ENCODE results near the gene DBR1. TPM values are rescaled to one million over a fixed set of nuclear protein-coding genes. Genes with fewer than 3 reads are reported as not detected.
A peak's percentile ranks its signal among the peaks of the same experiment; 100 is the strongest.

The DBR1 gene, protein sequence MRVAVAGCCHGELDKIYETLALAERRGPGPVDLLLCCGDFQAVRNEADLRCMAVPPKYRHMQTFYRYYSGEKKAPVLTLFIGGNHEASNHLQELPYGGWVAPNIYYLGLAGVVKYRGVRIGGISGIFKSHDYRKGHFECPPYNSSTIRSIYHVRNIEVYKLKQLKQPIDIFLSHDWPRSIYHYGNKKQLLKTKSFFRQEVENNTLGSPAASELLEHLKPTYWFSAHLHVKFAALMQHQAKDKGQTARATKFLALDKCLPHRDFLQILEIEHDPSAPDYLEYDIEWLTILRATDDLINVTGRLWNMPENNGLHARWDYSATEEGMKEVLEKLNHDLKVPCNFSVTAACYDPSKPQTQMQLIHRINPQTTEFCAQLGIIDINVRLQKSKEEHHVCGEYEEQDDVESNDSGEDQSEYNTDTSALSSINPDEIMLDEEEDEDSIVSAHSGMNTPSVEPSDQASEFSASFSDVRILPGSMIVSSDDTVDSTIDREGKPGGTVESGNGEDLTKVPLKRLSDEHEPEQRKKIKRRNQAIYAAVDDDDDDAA
- total RNA-seq (10 to 100 TPM; 16.7 to 17.7 TPM), polyA plus RNA-seq (ENCODE audit: insufficient read length in 6 of 6) (10 to 100 TPM; 17.4 to 21.5 (median 21.0) TPM)
- long read RNA-seq, donor 1, transcript DBR1-201 (8 exons, 2,666 nt), result major isoform, 5 of 6 reads
- long read RNA-seq, donor 1, partial matches to known transcripts, result 0 of 6 reads
- long read RNA-seq, donor 1, other reads (novel, unspliced or antisense), result 0 of 6 reads
- long read RNA-seq, donor 2, transcript DBR1-201 (8 exons, 2,666 nt), result major isoform, 10 of 10 reads
- long read RNA-seq, donor 2, partial matches to known transcripts, result 0 of 10 reads
- long read RNA-seq, donor 2, other reads (novel, unspliced or antisense), result 0 of 10 reads
- long read RNA-seq, donor 3, transcript DBR1-201 (8 exons, 2,666 nt), result major isoform, 8 of 8 reads
- long read RNA-seq, donor 3, partial matches to known transcripts, result 0 of 8 reads
- long read RNA-seq, donor 3, other reads (novel, unspliced or antisense), result 0 of 8 reads
- long read RNA-seq, donor 4, partial matches to known transcripts, result 0 of 5 reads
- long read RNA-seq, donor 4, other reads (novel, unspliced or antisense), result 2 of 5 reads
- long read RNA-seq, donor 5, transcript DBR1-201 (8 exons, 2,666 nt), result major isoform, 8 of 8 reads
- long read RNA-seq, donor 5, partial matches to known transcripts, result 0 of 8 reads
- long read RNA-seq, donor 5, other reads (novel, unspliced or antisense), result 0 of 8 reads
- long read RNA-seq, donor 6, transcript DBR1-201 (8 exons, 2,666 nt), result major isoform, 7 of 7 reads
- long read RNA-seq, donor 6, partial matches to known transcripts, result 0 of 7 reads
- long read RNA-seq, donor 6, other reads (novel, unspliced or antisense), result 0 of 7 reads
- long read RNA-seq, donor 7, partial matches to known transcripts, result 0 of 2 reads
- long read RNA-seq, donor 7, other reads (novel, unspliced or antisense), result 0 of 2 reads
- long read RNA-seq, donor 8, partial matches to known transcripts, result 0 of 3 reads
- long read RNA-seq, donor 8, other reads (novel, unspliced or antisense), result 0 of 3 reads
- long read RNA-seq, donor 9, result 0 reads
- long read RNA-seq, donor 10, partial matches to known transcripts, result 0 of 1 reads
- long read RNA-seq, donor 10, other reads (novel, unspliced or antisense), result 0 of 1 reads
- long read RNA-seq, donor 11, transcript DBR1-201 (8 exons, 2,666 nt), result major isoform, 5 of 38 reads
- long read RNA-seq, donor 11, partial matches to known transcripts, result 33 of 38 reads
- long read RNA-seq, donor 11, other reads (novel, unspliced or antisense), result 0 of 38 reads
- long read RNA-seq, donor 12, transcript DBR1-201 (8 exons, 2,666 nt), result major isoform, 7 of 7 reads
- long read RNA-seq, donor 12, partial matches to known transcripts, result 0 of 7 reads
- long read RNA-seq, donor 12, other reads (novel, unspliced or antisense), result 0 of 7 reads

DNA sequence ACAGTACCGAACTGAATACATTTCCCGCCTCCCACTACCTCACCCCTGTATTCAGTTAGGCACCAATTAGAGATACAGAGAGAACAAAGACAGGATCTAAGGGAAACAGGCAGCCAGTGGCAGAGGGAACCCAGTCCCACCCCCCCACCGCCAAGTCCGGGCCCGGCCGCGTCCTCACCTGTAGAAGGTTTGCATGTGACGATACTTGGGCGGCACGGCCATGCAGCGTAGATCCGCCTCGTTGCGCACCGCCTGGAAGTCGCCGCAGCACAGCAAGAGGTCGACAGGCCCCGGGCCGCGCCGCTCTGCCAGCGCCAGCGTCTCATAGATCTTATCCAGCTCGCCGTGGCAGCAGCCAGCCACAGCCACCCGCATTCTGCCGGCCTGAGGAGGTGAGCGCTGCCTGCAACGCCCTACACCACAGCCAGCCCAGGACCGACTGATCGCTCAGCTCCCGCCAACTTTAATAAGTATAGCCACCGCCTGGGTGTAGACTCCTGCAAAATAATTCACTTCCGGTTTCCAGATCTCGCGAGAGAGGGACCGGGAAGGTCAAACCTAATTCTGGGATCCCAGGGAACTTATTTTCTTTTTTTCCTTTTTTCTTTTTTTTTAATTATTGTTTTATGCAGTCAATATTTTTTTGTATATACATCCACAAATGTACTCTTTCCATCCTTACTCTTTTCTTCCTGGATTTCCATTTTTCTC, at the start of gene DBR1:
Gene DBR1, minus strand, starts transcription at position 501 of the 711 bp plus-strand sequence. Its CDS starts 126 bp downstream, at position 375.
- Histone ChIP-seq H3K4me3 (peak within 1 kb of the TSS; percentile 69 to 73), H3K4me1 (peaks cover 6 to 30% of the 10 kb centered on the region in 2 donors), H3K27ac (peak within 1 kb of the TSS; percentile 80 to 89), H3K36me3 (peaks cover 0 to 13% of the 10 kb centered on the region in 2 donors), H3K27me3 (no peaks in the 10 kb centered on the region), H3K9me3 (no peaks in the 10 kb centered on the region)
- intact Hi-C loops (cut with DNase I), result no loop called here
- ATAC-seq, result peak; percentile 96
- DNase-seq, result peak; percentile 83 to 93 (median 87)
- TF ChIP-seq, protein P1, sequence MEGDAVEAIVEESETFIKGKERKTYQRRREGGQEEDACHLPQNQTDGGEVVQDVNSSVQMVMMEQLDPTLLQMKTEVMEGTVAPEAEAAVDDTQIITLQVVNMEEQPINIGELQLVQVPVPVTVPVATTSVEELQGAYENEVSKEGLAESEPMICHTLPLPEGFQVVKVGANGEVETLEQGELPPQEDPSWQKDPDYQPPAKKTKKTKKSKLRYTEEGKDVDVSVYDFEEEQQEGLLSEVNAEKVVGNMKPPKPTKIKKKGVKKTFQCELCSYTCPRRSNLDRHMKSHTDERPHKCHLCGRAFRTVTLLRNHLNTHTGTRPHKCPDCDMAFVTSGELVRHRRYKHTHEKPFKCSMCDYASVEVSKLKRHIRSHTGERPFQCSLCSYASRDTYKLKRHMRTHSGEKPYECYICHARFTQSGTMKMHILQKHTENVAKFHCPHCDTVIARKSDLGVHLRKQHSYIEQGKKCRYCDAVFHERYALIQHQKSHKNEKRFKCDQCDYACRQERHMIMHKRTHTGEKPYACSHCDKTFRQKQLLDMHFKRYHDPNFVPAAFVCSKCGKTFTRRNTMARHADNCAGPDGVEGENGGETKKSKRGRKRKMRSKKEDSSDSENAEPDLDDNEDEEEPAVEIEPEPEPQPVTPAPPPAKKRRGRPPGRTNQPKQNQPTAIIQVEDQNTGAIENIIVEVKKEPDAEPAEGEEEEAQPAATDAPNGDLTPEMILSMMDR (IDR thresholded peaks at IDR 0.05), result no peak

DNA sequence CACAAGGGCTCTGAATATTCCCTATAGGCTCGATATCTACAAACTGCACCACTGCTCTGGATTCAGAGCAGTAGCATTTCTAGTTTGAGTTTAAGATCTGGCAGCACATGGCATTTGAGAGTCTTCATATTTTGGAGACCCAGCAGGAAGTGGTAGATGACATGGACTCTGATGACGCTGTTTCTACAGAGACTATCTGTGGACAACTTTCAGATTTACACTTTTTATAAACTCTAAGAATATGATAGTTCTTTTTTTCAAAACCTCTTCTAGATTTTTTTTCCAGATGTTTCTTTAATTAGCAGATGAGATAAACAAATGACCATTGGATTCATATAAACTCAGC, 48.2 kb upstream of the DBR1 start:
- H3K4me3 ChIP-seq, result no peak overlapping the region
- H3K36me3 ChIP-seq, result peaks cover 0 to 48% of the 10 kb centered on the region in 2 donors
- intact Hi-C loops (cut with DNase I), result no loop called here
- no peaks in the 10 kb centered on the region for H3K27me3 ChIP-seq
- no peak for ATAC-seq
- no peaks in the 10 kb centered on the region for H3K9me3 ChIP-seq
- peaks cover 0 to 47% of the 10 kb centered on the region in 2 donors for H3K4me1 ChIP-seq
- DNase-seq, result no peak
- TF ChIP-seq, protein P1 (IDR thresholded peaks at IDR 0.05), result no peak
- H3K27ac ChIP-seq, result peak overlapping the region in 1 of 2 donors; percentile 81

DNA sequence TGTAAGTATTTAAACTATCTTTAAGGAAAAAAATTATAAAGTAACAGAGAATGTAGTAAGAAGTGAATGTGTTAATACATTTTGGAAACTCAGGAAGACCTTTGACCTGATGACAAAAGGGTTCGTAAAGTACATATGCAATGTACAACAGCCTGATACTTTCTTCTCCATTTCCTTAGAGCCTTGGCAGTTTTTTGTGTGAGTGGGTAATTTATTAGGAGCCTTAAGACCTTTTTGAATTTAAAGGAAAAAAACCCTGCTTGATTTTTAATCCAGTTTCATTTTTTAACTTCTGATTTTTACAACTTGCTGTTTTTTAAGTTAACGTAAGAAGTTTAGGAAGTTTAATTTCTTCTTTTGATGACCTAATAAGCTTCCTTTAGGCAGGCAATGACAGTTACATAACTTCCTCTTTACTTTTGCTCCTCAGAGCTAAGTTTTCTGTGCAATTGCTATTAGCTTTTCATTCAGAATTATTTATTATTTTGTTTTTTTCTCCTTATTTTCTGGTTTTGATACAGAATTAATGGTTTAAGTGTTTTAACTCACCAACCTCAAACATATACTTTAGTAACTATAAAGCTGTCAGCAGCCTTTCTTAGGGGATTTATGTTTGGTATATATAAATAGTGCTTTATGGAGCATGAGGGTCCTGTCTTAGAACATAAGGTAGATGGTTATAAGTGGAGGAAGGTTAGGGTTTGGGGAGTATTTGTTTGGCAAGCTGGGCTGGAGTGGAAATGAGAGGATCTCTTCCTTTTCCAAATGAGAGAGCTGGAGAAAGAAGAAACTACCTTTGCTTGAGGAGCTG, 47.6 kb upstream of the DBR1 start:
- TF ChIP-seq, protein P1 (IDR thresholded peaks at IDR 0.05), result no peak
- no peak for ATAC-seq

More for the DNA sequence above, 47.6 kb upstream of the DBR1 start:
- H3K9me3 ChIP-seq, result no peaks in the 10 kb centered on the region
- peak overlapping the region in 1 of 2 donors; percentile 81 for H3K27ac ChIP-seq
- H3K27me3 ChIP-seq, result no peaks in the 10 kb centered on the region
- peaks cover 0 to 47% of the 10 kb centered on the region in 2 donors for H3K4me1 ChIP-seq
- DNase-seq, result no peak
- H3K36me3 ChIP-seq, result peaks cover 0 to 42% of the 10 kb centered on the region in 2 donors
- intact Hi-C loops (cut with DNase I), result no loop called here
- H3K4me3 ChIP-seq, result no peak overlapping the region
